ENCODE results near the gene ADAMTSL5.
A peak's percentile ranks its signal among the peaks of the same experiment; 100 is the strongest.

The ADAMTSL5 gene

GRCh38 chr19:1468274-1468820 is 44.5 kb downstream of the ADAMTSL5 start:
- DNase-seq: no peak

- no peak for DNase-seq
Measured at GRCh38 chr19:1467490-1468273, 45.1 kb downstream of the ADAMTSL5 start.

GRCh38 chr19:1467215-1467489 is 45.7 kb downstream of the ADAMTSL5 start:
- no peak for DNase-seq

- no peak for DNase-seq
Measured at GRCh38 chr19:1466461-1467214, 46.2 kb downstream of the ADAMTSL5 start.

- peak in 1 of 56 donors; percentile 42 for DNase-seq
Measured at GRCh38 chr19:1466018-1466460, 46.8 kb downstream of the ADAMTSL5 start.

- peak in 6 of 56 donors; percentile 25 to 43 (median 32) for DNase-seq
Measured at GRCh38 chr19:1465191-1466016, 47.4 kb downstream of the ADAMTSL5 start.

GRCh38 chr19:1461862-1462261 is 51.0 kb downstream of the ADAMTSL5 start:
- DNase-seq: no peak

GRCh38 chr19:1460033-1460995 is 52.5 kb downstream of the ADAMTSL5 start:
- no peak for DNase-seq

GRCh38 chr19:1459479-1459878 is 53.3 kb downstream of the ADAMTSL5 start:
- DNase-seq: no peak

- no peak for DNase-seq
Measured at GRCh38 chr19:1457892-1458291, 54.9 kb downstream of the ADAMTSL5 start.

GRCh38 chr19:1457031-1457739 is 55.6 kb downstream of the ADAMTSL5 start:
- no peak for DNase-seq

- no peak for DNase-seq
Measured at GRCh38 chr19:1456121-1456900, 56.5 kb downstream of the ADAMTSL5 start.

- peak in 14 of 56 donors; percentile 9 to 85 (median 30) for DNase-seq
Measured at GRCh38 chr19:1455336-1456120, 57.3 kb downstream of the ADAMTSL5 start.
